GM06990 (cell line): ENCODE data around the gene MYL6B.

ENCODE experiments used
- DNase-seq: peaks from one replicate; pipeline ENCODE4 v3.0.0-alpha.2; 2011; ENCODE audit not compliant: insufficient read length; ENCODE audit errors: extremely low read depth
- H3K27me3 ChIP-seq: replicated peaks from 2 replicates; pipeline ENCODE4 v1.6.0; 2011; ENCODE audit warnings: low read length; ENCODE audit not compliant: control insufficient read depth, insufficient read depth
- H3K36me3 ChIP-seq: 2 replicates; pipeline ENCODE4 v1.5.1; 2011; ENCODE audit warnings: low read length; ENCODE audit not compliant: control insufficient read depth, insufficient read depth
- H3K4me3 ChIP-seq: replicated peaks from 2 replicates; pipeline ENCODE4 v1.5.1; 2011; ENCODE audit warnings: low read depth, mild to moderate bottlenecking, control low read depth, low read length
- TF ChIP-seq, protein P1 (sequence below): IDR thresholded peaks from 2 replicates; pipeline ENCODE4 v1.5.1; 2011; ENCODE audit warnings: low read length, control low read depth, mild to moderate bottlenecking, inconsistent platforms; ENCODE audit not compliant: insufficient read depth, poor library complexity, severe bottlenecking

The MYL6B gene

DNA sequence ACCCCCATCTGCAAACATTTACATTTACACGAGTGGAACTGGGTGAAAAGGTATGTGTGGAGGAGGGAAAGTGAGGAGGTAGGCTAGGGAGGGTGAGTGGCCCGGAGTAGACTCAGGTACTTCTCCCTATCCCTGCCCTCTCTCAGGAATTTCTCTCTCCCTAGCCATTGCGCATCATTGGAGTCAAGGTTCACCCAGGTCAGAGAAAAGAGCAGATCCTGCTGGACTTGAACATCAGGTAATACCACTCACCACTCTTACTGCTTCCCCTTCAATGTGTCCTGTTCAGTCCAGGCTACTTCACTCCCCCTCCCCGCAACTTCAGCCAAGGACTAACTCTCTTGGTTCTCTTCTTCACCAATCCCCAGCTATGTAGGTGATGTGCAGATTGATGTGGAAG is 21.5 kb upstream of the MYL6B start:
- H3K4me3 ChIP-seq, result no peak overlapping the region
- DNase-seq, result no peak
- H3K36me3 ChIP-seq, result peaks cover 10% of the 10 kb centered on the region
- TF ChIP-seq, protein P1, sequence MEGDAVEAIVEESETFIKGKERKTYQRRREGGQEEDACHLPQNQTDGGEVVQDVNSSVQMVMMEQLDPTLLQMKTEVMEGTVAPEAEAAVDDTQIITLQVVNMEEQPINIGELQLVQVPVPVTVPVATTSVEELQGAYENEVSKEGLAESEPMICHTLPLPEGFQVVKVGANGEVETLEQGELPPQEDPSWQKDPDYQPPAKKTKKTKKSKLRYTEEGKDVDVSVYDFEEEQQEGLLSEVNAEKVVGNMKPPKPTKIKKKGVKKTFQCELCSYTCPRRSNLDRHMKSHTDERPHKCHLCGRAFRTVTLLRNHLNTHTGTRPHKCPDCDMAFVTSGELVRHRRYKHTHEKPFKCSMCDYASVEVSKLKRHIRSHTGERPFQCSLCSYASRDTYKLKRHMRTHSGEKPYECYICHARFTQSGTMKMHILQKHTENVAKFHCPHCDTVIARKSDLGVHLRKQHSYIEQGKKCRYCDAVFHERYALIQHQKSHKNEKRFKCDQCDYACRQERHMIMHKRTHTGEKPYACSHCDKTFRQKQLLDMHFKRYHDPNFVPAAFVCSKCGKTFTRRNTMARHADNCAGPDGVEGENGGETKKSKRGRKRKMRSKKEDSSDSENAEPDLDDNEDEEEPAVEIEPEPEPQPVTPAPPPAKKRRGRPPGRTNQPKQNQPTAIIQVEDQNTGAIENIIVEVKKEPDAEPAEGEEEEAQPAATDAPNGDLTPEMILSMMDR, result no peak
- no peaks in the 10 kb centered on the region for H3K27me3 ChIP-seq

DNA sequence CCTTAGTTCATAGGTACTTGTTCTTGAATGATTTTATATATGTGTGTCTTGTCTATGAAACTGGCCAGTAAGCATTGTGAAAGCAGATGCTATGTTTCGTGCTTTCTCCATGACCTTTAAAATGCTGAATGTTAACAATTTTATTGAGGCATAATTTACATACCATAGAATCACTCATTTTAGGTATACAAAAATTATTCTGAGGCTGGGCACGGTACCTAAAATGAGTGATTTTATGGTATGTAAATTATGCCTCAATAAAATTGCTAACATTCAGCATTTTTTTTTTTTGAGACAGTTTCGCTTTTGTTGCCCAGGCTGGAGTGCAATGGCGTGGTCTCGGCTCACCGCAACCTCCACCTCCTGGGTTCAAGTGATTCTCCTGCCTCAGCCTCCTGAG is 17.5 kb upstream of the MYL6B start:
- H3K27me3 ChIP-seq, result no peaks in the 10 kb centered on the region
- TF ChIP-seq, protein P1, result no peak

DNA sequence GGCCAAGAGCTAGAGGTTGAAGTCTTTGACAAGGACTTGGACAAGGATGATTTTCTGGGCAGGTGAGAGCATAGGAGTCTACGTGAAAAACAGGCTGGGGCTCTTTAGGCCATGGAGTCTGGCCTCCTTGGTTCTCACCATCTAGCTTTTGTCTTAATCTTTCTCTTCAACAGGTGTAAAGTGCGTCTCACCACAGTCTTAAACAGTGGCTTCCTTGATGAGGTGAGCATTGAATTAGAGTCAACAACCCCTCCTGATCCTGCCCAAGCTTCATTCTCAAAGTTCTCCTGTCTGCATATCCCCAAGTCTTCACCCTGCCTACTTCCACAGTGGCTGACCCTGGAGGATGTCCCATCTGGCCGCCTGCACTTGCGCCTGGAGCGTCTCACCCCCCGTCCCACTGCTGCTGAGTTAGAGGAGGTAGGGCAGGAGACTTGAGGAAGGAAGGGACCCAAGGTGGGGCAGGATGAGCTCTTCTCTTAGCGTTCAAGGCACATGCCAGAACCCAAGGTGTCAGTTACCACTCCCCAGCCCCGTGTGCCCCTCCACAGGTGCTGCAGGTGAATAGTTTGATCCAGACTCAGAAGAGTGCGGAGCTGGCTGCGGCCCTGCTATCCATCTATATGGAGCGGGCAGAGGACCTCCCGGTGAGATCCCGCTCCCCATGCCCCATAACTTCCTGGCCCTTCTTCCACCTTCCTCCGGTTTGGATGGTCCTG is 14.4 kb upstream of the MYL6B start:
- Histone ChIP-seq H3K4me3 (no peak overlapping the region), H3K36me3 (peaks cover 27% of the 10 kb centered on the region), H3K27me3 (no peaks in the 10 kb centered on the region)
- DNase-seq, result no peak
- TF ChIP-seq, protein P1, result no peak

More for the DNA sequence above, 17.5 kb upstream of the MYL6B start:
- no peak overlapping the region for H3K4me3 ChIP-seq
- no peak for DNase-seq
- H3K36me3 ChIP-seq, result peaks cover 23% of the 10 kb centered on the region

DNA sequence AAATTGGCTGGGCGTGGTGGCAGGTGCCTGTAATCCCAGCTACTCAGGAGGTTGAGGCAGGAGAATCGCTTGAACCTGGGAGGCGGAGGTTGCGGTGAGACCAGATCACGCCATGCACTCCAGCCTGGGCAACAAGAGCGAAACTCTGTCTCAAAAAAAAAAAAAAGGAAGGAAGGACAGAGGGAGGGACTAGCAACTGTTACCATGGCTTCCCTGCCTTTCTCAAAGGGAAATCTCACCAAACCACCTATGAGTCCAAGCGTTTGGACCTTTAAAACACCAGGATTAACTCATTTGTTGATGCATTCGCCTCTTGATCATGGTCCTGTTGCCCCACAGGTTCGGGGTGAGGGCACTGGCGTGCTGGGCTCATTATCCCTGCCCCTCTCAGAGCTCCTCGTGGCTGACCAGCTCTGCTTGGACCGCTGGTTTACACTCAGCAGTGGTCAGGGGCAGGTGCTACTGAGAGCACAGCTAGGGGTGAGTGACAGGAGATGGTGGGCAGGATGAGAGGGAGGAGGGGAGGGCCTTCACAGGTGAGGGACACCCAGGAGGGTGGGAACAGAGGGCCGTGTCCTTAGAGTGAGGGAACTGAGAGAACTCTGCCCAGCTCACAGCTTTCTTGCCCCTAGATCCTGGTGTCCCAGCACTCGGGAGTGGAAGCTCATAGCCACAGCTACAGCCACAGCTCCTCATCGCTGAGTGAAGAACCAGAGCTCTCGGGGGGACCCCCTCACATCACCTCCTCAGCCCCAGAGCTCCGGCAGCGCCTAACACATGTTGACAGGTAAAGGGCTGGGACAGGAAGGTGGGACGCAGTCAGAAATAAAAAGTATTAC is 10.2 kb upstream of the MYL6B start:
- Histone ChIP-seq H3K27me3 (no peaks in the 10 kb centered on the region), H3K36me3 (peaks cover 33% of the 10 kb centered on the region), H3K4me3 (no peak overlapping the region)
- TF ChIP-seq, protein P1, result no peak
- no peak for DNase-seq

DNA sequence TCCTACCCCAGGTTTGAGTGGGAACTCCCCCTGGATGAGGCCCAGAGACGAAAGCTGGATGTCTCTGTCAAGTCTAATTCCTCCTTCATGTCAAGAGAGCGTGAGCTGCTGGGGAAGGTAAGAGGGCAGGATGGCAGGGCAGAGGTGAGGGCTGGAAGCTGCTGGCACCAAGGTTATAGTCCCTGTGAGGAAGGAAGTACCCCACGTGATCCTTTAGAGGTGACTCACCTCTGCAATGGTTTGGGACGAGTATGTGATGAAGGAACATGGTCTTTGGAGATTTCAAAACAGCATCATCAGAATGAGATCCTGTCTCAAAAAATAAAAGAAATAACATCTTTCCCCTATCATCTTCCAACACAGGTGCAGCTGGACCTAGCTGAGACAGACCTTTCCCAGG is 9.2 kb upstream of the MYL6B start:
- Histone ChIP-seq H3K36me3 (peaks cover 26% of the 10 kb centered on the region), H3K4me3 (no peak overlapping the region), H3K27me3 (no peaks in the 10 kb centered on the region)
- no peak for DNase-seq
- TF ChIP-seq, protein P1, result no peak
